Regular cardiac myocyte (primary cell): ENCODE measurements around the gene MATN4. TPM values are rescaled to one million over a fixed set of nuclear protein-coding genes. Genes with fewer than 3 reads are reported as not detected.

Experiments used
- total RNA-seq: library from RNA; depleted of rRNA; stranded (reverse); fragments of >200 nt; gene quantifications from 2 replicates; pipeline ENCODE4 v1.2.3, GENCODE V29; 2014

MATN4 gene, protein sequence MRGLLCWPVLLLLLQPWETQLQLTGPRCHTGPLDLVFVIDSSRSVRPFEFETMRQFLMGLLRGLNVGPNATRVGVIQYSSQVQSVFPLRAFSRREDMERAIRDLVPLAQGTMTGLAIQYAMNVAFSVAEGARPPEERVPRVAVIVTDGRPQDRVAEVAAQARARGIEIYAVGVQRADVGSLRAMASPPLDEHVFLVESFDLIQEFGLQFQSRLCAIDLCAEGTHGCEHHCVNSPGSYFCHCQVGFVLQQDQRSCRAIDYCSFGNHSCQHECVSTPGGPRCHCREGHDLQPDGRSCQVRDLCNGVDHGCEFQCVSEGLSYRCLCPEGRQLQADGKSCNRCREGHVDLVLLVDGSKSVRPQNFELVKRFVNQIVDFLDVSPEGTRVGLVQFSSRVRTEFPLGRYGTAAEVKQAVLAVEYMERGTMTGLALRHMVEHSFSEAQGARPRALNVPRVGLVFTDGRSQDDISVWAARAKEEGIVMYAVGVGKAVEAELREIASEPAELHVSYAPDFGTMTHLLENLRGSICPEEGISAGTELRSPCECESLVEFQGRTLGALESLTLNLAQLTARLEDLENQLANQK
- total RNA-seq, result 0.19 TPM in 1 of 2 replicates, not detected in the other

DNA sequence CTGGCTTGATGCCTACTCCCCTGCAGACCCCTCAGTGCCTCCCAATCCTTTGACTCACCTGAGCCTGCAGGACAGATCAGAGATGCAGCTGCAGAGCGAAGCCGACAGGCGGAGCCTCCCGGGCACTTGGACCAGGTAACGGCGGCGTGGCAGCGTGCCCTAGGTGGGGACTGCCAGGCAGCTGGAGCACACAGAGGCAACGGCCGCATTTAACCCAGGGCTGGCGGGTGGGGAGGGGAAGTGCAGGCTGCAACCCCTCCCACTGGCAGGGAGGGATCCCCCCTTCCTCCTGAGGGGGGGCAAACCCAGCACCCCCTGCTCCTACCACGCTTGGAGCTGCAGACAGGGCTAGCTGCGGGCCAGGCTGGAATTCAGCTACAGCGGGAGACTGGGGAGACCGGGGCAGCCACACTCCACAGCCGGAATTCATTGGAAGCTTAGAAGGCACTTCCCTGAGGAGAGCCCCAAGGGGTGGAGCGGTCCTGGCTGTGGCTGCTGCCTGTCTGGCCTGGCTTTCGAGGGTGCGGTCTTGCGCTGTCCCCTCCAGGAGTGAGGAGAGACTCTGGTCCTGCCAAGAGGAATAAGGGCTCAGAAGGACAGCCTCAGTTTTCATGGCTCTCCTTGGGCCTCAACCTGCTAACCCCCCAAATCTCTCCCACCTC is at the start of gene MATN4:
Gene MATN4, minus strand, starts transcription at position 183 of the 662 bp plus-strand sequence. CDS start 2,717 bp downstream, outside the sequence.

DNA sequence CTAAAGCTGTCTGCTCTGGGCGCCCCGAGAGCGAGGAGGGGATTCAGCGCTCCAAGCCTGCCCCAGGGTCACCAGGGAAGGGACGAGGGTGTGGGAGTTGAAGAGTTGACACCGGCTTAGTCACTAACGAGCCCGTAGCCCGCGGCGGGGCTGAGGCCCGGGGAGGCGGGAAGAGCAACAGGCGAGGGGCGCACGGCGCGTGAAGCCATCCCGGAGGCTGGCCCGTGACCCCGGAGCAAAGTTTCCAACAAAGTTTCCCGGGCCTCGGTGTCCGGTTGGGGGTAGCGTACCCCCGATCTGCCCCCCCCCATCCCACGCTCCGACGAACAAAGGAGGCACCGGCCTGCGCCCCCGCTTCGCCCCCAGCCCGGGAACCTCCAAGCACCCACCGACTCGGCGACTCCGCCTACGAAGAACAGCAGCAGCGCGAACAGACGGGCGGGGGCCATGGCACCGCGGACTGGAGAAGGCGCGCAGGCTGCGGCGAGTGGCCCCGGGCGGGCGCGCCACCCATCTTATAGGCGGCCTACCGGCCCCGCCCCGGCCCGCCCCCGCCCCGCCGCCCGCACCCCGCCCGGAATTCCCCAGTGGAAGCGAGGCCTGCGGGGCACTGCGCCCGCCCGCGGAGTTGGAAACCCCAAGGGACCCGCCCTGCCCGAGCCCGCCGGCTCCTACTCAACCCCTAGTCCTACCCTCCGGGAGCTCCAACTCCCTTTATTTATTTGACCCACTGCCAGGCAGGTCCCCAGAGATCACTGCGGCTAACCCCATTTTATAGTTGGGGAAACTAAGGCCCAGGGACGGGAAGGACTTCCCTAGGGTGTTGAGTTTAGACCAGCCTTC is 40.1 kb upstream of the MATN4 start, which contains the start of gene SDC4:
Gene SDC4, minus strand, starts transcription at position 489 of the 843 bp plus-strand sequence. Its CDS starts 40 bp downstream, at position 449.

DNA sequence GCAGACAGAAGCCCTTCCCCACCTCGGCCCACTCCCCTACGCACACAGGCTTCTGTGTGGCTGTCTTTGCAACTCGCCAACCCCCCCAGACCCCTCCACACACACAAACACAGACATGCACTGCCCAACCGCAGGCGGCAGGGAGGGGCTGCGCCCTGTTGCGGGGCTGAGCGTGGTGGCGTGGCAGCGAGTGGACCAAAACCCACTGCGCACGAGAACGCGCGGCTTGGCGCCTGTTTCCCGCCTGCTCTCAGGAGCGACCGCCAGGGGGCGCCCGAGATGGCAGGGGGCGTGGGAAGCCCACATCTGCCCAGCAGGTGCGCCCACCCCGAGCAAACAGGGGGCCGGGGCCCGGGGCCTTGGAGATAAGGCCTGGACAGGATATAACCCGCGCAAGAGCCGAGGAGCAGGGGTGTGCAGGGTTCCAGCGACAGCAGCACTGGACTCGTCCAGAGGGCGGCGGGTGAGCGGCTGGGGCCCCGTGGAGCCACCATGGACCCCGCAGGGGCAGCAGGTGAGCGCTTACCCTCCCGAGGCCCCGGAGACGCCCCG is 1.6 kb downstream of the MATN4 start, which contains the start of gene RBPJL:
Gene RBPJL, plus strand, starts transcription at position 410 of the 552 bp plus-strand sequence. Its CDS starts 83 bp downstream, at position 493.

DNA sequence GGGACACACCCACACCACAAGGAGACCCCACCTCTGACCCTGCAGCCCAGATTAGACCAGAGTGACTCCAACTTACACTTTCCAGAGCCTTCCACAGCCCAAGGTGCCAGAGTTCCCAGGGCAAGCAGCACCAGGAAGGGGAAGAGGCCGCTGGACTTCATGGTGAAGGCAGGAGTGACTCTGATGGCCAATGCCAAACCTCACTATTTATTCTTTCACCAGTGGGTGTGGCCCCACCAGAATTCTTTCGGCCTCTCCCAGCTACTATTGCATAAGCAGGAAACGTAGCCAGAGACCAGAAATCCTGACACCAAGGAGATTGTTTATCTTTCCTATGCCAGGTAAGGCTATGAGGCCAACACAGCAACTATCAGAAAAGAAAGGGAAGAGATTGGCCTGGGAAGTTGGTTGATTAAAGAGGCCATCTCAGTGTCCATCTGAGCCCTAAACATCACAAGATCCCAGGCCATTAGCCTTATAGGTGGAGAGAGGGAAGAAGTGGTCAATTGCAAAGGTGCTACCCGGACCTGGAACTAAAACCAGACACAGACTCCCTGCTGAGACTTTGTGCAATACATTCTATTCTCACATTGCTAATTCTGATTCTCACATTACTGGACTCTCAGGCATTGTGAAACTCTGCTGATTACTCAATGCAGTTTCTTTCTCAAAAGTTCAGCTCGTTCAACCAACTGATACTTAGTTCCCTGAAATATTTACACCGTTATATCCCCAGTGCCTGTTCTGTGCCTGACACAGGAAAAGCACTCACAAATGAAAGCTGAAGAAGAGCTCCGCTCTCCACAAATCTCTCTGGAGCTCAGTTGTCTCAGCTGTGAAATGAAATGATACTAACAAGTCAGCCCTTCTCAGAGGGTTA is 53.5 kb downstream of the MATN4 start, which contains the start of gene SLPI:
Gene SLPI, minus strand, starts transcription at position 182 of the 880 bp plus-strand sequence. Its CDS starts 21 bp downstream, at position 161.

Other genes starting within 250 kb of the MATN4 start
- gene KCNS1, start 207.2 kb downstream of the MATN4 start, total RNA-seq, result 0.58 and 2.0 TPM in 2 replicates
- gene WFDC5, start 193.1 kb downstream of the MATN4 start, total RNA-seq, result not detected in 2 replicates
- 0.28 TPM in 1 of 2 replicates, not detected in the other for gene WFDC12, start 183.8 kb downstream of the MATN4 start, total RNA-seq
- not detected in 2 replicates for gene PI3, start 133.4 kb downstream of the MATN4 start, total RNA-seq
- gene SEMG1, start 101.3 kb downstream of the MATN4 start, total RNA-seq, result not detected in 2 replicates
- gene SEMG2, start 86.9 kb downstream of the MATN4 start, total RNA-seq, result not detected in 2 replicates
- 0.58 TPM in 1 of 2 replicates, not detected in the other for gene SLPI, start 53.7 kb downstream of the MATN4 start, total RNA-seq
- gene RBPJL, start 1.5 kb downstream of the MATN4 start, total RNA-seq, result not detected in 2 replicates
- gene SDC4, start 40.1 kb upstream of the MATN4 start, total RNA-seq, result 102 and 106 TPM in 2 replicates
- gene SYS1, start 54.9 kb upstream of the MATN4 start, total RNA-seq, result 26.8 and 29.9 TPM in 2 replicates
- gene TP53TG5, start 70.0 kb upstream of the MATN4 start, total RNA-seq, result under 0.01 TPM in 1 of 2 replicates, not detected in the other
- gene DBNDD2, start 100.0 kb upstream of the MATN4 start, total RNA-seq, result 1.4 and 3.5 TPM in 2 replicates
- gene PIGT, start 107.8 kb upstream of the MATN4 start, total RNA-seq, result 11.9 and 24.0 TPM in 2 replicates
- not detected in 2 replicates for gene WFDC2, start 161.5 kb upstream of the MATN4 start, total RNA-seq
- gene SPINT3, start 207.3 kb upstream of the MATN4 start, total RNA-seq, result not detected in 2 replicates
- not detected in 2 replicates for gene WFDC6, start 231.2 kb upstream of the MATN4 start, total RNA-seq
- gene EPPIN, start 239.1 kb upstream of the MATN4 start, total RNA-seq, result not detected in 2 replicates